H9 (cell line): ENCODE data around the gene MLPH. TPM values are rescaled to one million over a fixed set of nuclear protein-coding genes. Genes with fewer than 3 reads are reported as not detected.

Source experiments
- DNase-seq: peaks from one replicate; pipeline ENCODE4 v3.0.0-alpha.2; 2017
- H2AFZ ChIP-seq: one replicate; pipeline ENCODE4 v1.6.1; 2013; ENCODE audit warnings: mild to moderate bottlenecking, low read length, control low read depth, moderate library complexity
- H2AK5ac ChIP-seq: 2 replicates; pipeline ENCODE4 v1.6.1; 2013; ENCODE audit warnings: low read length, control low read depth, mixed read lengths; ENCODE audit not compliant: insufficient read length
- H2BK120ac ChIP-seq: one replicate; pipeline ENCODE4 v1.6.1; 2013; ENCODE audit warnings: low read depth, mild to moderate bottlenecking, low read length, control low read depth, inconsistent platforms; ENCODE audit not compliant: poor library complexity, severe bottlenecking
- H2BK12ac ChIP-seq: 2 replicates; pipeline ENCODE4 v1.6.1; 2013; ENCODE audit warnings: low read length, control low read depth, mixed read lengths, low read depth; ENCODE audit not compliant: insufficient read length
- H2BK15ac ChIP-seq: 2 replicates; pipeline ENCODE4 v1.6.1; 2013; ENCODE audit warnings: low read depth, low read length, control low read depth
- H2BK20ac ChIP-seq: one replicate; pipeline ENCODE4 v1.6.1; 2013; ENCODE audit warnings: low read depth, mild to moderate bottlenecking, low read length, control low read depth, inconsistent platforms; ENCODE audit not compliant: poor library complexity, severe bottlenecking
- H2BK5ac ChIP-seq: 2 replicates; pipeline ENCODE4 v1.6.1; 2013; ENCODE audit warnings: low read length, control low read depth, mixed read lengths; ENCODE audit not compliant: insufficient read length
- H3K14ac ChIP-seq: 2 replicates; pipeline ENCODE4 v1.6.1; 2013; ENCODE audit warnings: low read length, control low read depth; ENCODE audit not compliant: insufficient read depth
- H3K18ac ChIP-seq: 2 replicates; pipeline ENCODE4 v1.6.1; 2013; ENCODE audit warnings: low read depth, mild to moderate bottlenecking, mixed read lengths, low read length, control low read depth; ENCODE audit not compliant: insufficient read length
- H3K23ac ChIP-seq: 2 replicates; pipeline ENCODE4 v1.6.1; 2013; ENCODE audit warnings: low read length, control low read depth, mixed read lengths, low read depth; ENCODE audit not compliant: insufficient read length
- H3K23me2 ChIP-seq: 2 replicates; pipeline ENCODE4 v1.6.1; 2013; ENCODE audit warnings: low read depth, mild to moderate bottlenecking, mixed read lengths, low read length, control low read depth; ENCODE audit not compliant: insufficient read length, poor library complexity, severe bottlenecking
- H3K27ac ChIP-seq: 2 replicates; pipeline ENCODE4 v1.5.1; 2013; ENCODE audit warnings: low read length, control low read depth, mixed read lengths, low read depth; ENCODE audit not compliant: insufficient read length
- H3K27me3 ChIP-seq: 2 replicates; pipeline ENCODE4 v1.6.1; 2013; ENCODE audit warnings: low read length, control low read depth, inconsistent platforms; ENCODE audit not compliant: insufficient read depth
- H3K4ac ChIP-seq: 2 replicates; pipeline ENCODE4 v1.6.1; 2013; ENCODE audit warnings: low read depth, mild to moderate bottlenecking, control low read depth, inconsistent platforms, low read length, moderate library complexity
- H3K4me1 ChIP-seq: 2 replicates; pipeline ENCODE4 v1.6.1; 2013; ENCODE audit warnings: low read length, control low read depth, inconsistent platforms; ENCODE audit not compliant: insufficient read depth
- H3K4me2 ChIP-seq: 2 replicates; pipeline ENCODE4 v1.6.1; 2013; ENCODE audit warnings: low read length, control low read depth, mixed read lengths; ENCODE audit not compliant: insufficient read length, insufficient read depth
- H3K56ac ChIP-seq: 2 replicates; pipeline ENCODE4 v1.6.1; 2013; ENCODE audit warnings: low read depth, mild to moderate bottlenecking, mixed read lengths, low read length, control low read depth; ENCODE audit not compliant: insufficient read length
- H3K79me1 ChIP-seq: 2 replicates; pipeline ENCODE4 v1.6.1; 2013; ENCODE audit warnings: low read depth, mild to moderate bottlenecking, moderate library complexity, low read length, control low read depth, inconsistent platforms; ENCODE audit not compliant: insufficient read depth, poor library complexity, severe bottlenecking
- H3K79me2 ChIP-seq: 2 replicates; pipeline ENCODE4 v1.6.1; 2013; ENCODE audit warnings: low read length, control low read depth, inconsistent platforms; ENCODE audit not compliant: insufficient read depth
- H3K9ac ChIP-seq: 2 replicates; pipeline ENCODE4 v1.6.1; 2013; ENCODE audit warnings: low read length, control low read depth, mixed read lengths; ENCODE audit not compliant: insufficient read length; ENCODE audit errors: extremely low read depth
- H3K9me3 ChIP-seq: one replicate; pipeline ENCODE4 v1.6.1; 2013; ENCODE audit warnings: low read depth, low read length, inconsistent platforms; ENCODE audit not compliant: control insufficient read depth
- H3T11ph ChIP-seq: one replicate; pipeline ENCODE4 v1.6.1; 2013; ENCODE audit warnings: mild to moderate bottlenecking, low read length, control low read depth, inconsistent platforms
- H4K20me1 ChIP-seq: one replicate; pipeline ENCODE4 v1.6.1; 2013; ENCODE audit not compliant: control insufficient read depth, insufficient read length, insufficient read depth
- H4K5ac ChIP-seq: 2 replicates; pipeline ENCODE4 v1.6.1; 2013; ENCODE audit warnings: low read depth, mild to moderate bottlenecking, mixed read lengths, low read length, control low read depth; ENCODE audit not compliant: insufficient read length
- H4K8ac ChIP-seq: replicated peaks from 2 replicates; pipeline ENCODE4 v1.6.1; 2013; ENCODE audit warnings: low read length, control low read depth, mixed read lengths, low read depth; ENCODE audit not compliant: insufficient read length
- H4K91ac ChIP-seq: 2 replicates; pipeline ENCODE4 v1.6.1; 2013; ENCODE audit warnings: low read depth, mild to moderate bottlenecking, moderate library complexity, mixed read lengths, low read length, control low read depth; ENCODE audit not compliant: insufficient read length
- H3K27ac Mint-ChIP-seq, 3 experiments: 2 replicates in 2 of 3; 3 replicates in 1 of 3; pipeline ENCODE4 v1.8.0; 2020 to 2021; ENCODE audit warnings: mixed read lengths in 3 of 3, mild to moderate bottlenecking in 1 of 3, moderate library complexity in 1 of 3
- H3K27me3 Mint-ChIP-seq: 2 replicates; pipeline ENCODE4 v1.8.0; 2021; ENCODE audit warnings: low read depth, mild to moderate bottlenecking, moderate library complexity, mixed read lengths
- H3K36me3 Mint-ChIP-seq, 3 experiments: 2 replicates in 2 of 3; 3 replicates in 1 of 3; pipeline ENCODE4 v1.8.0; 2020 to 2021; ENCODE audit warnings: low read depth in 3 of 3, mixed read lengths in 3 of 3; ENCODE audit not compliant: insufficient read depth in 1 of 3
- H3K4me1 Mint-ChIP-seq, 2 experiments: 2 replicates each; pipeline ENCODE4 v1.8.0; 2020; ENCODE audit warnings: mixed read lengths in 2 of 2
- H3K4me3 Mint-ChIP-seq, 2 experiments: 2 replicates in 1 of 2; 3 replicates in 1 of 2; pipeline ENCODE4 v1.8.0; 2020 to 2021; ENCODE audit warnings: mild to moderate bottlenecking in 2 of 2, mixed read lengths in 2 of 2, moderate library complexity in 1 of 2
- H3K9me3 Mint-ChIP-seq, 2 experiments: 2 replicates in 1 of 2; 3 replicates in 1 of 2; pipeline ENCODE4 v1.8.0; 2020; ENCODE audit warnings: mild to moderate bottlenecking in 2 of 2, mixed read lengths in 2 of 2, moderate library complexity in 1 of 2
- WGBS: extraction: QIAGEN DNeasy Blood & Tissue Kit; methylation state at CpG from one replicate; pipeline ENCODE4 v1.1.7; 2013; ENCODE audit warnings: missing lambda C conversion rate, low lambda C conversion rate, mixed read lengths; ENCODE audit not compliant: insufficient read length; ENCODE audit errors: extremely low coverage; 5-methylcytosine and 5-hydroxymethylcytosine counted together
- total RNA-seq: library from RNA; stranded (reverse); gene quantifications from 2 replicates; pipeline ENCODE4 v1.2.1, GENCODE V29; 2021
- TF ChIP-seq, protein P1 (sequence below): fragments of 200-600 bp; sonication (generic); conservative IDR thresholded peaks from 3 replicates; pipeline ENCODE4 v1.8.0; 2021; ENCODE audit warnings: antibody characterized with exemption, mild to moderate bottlenecking

Gene MLPH
- total RNA-seq, 1 experiment from 2014 or later, result 3.4 TPM

- Mint-ChIP-seq H3K27me3 (peaks cover 4% of the 10 kb centered on the region; the same call in 1 of the 2 replicates), H3K27ac (no peak overlapping the region)
- H2BK20ac ChIP-seq, result no peak overlapping the region
Measured at GRCh38 chr2:237510502-237511217, 23.6 kb downstream of the MLPH start.

More at GRCh38 chr2:237510502-237511217, 23.6 kb downstream of the MLPH start:
- Histone ChIP-seq H3K27ac (no peak overlapping the region), H2BK5ac (no peak overlapping the region), H2BK12ac (no peak overlapping the region), H4K20me1 (no peaks in the 10 kb centered on the region), H3K4ac (no peak overlapping the region), H4K91ac (no peak overlapping the region), H3K27me3 (no peaks in the 10 kb centered on the region), H3K4me1 (no peaks in the 10 kb centered on the region), H3K56ac (no peak overlapping the region), H2BK15ac (no peak overlapping the region), H3K23me2 (no peaks in the 10 kb centered on the region), H3K79me1 (no peaks in the 10 kb centered on the region), H4K8ac (no peak overlapping the region), H2AK5ac (no peak overlapping the region), H3K9me3 (no peaks in the 10 kb centered on the region), H4K5ac (no peak overlapping the region), H3K79me2 (no peaks in the 10 kb centered on the region), H2BK120ac (no peak overlapping the region), H3K14ac (no peak overlapping the region), H3K23ac (no peak overlapping the region), H3K18ac (no peak overlapping the region), H3T11ph (no peak overlapping the region), H2AFZ (no peak overlapping the region), H3K9ac (no peak overlapping the region), H3K4me2 (no peak overlapping the region)
- Mint-ChIP-seq H3K9me3 (peaks cover 6 to 10% of the 10 kb centered on the region in 2 experiments; a peak in 4 of 5 replicates), H3K4me1 (peaks cover 3% of the 10 kb centered on the region in 2 experiments; a peak in 2 of 4 replicates), H3K4me3 (no peak overlapping the region), H3K36me3 (peaks cover 0 to 6% (median 0%) of the 10 kb centered on the region in 3 experiments; a peak in 3 of 7 replicates)
- TF ChIP-seq, protein P1, sequence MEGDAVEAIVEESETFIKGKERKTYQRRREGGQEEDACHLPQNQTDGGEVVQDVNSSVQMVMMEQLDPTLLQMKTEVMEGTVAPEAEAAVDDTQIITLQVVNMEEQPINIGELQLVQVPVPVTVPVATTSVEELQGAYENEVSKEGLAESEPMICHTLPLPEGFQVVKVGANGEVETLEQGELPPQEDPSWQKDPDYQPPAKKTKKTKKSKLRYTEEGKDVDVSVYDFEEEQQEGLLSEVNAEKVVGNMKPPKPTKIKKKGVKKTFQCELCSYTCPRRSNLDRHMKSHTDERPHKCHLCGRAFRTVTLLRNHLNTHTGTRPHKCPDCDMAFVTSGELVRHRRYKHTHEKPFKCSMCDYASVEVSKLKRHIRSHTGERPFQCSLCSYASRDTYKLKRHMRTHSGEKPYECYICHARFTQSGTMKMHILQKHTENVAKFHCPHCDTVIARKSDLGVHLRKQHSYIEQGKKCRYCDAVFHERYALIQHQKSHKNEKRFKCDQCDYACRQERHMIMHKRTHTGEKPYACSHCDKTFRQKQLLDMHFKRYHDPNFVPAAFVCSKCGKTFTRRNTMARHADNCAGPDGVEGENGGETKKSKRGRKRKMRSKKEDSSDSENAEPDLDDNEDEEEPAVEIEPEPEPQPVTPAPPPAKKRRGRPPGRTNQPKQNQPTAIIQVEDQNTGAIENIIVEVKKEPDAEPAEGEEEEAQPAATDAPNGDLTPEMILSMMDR, result no peak
- DNase-seq, result no peak
- WGBS, result no CpG with 5 or more reads among the region's 21 CpGs
